ENCODE results near the gene CGNL1. TPM values are rescaled to one million over a fixed set of nuclear protein-coding genes. Genes with fewer than 3 reads are reported as not detected.

The CGNL1 gene
- polyA plus RNA-seq, 2 of the 4 experiments (the other 2 are of a cell fraction): 1.4 to 1.8 TPM

DNA sequence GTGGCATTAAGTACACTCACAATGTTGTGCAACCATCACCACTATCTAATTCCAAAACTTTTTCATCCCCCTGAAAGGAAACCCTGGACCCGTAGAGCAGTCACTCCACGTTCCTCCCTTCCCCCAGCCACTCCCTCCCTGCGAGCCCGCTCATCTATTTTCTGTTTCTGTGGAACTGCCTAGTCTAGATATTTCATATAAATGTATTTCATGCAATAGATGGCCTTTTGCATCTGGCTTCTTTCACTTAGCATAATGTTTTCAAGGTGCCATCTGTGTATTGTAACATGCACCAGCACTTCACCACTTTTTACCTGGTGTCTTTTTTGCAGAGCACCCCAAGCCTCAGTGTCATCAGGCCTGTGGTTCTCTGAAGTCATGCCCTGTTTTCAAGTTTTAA, 10.7 kb downstream of the CGNL1 start:
- WGBS (ENCODE audit: missing lambda C conversion rate): 85% methylated on average over 4 of the region's 4 CpGs
- TF ChIP-seq ZSCAN20 (CRISPR knock-in tag; IDR thresholded peaks at IDR 0.05) (no peak), NFE2L2 (conservative IDR thresholded peaks at IDR 0.05; ENCODE audit: low read length) (no peak), HEYL (CRISPR knock-in tag; IDR thresholded peaks at IDR 0.05) (no peak), RAD21 (conservative IDR thresholded peaks at IDR 0.05 in 1 of 2, IDR thresholded peaks at IDR 0.05 in 1 of 2) (no peak), SREBF2 (IDR thresholded peaks at IDR 0.05) (no peak), HOXB13 (CRISPR knock-in tag; IDR thresholded peaks at IDR 0.05; ENCODE audit: low read depth) (no peak), CEBPB (IDR thresholded peaks at IDR 0.05) (no peak), ZNF302 (CRISPR knock-in tag; IDR thresholded peaks at IDR 0.05) (no peak), HDAC2 (IDR thresholded peaks at IDR 0.05) (no peak), TP53 (CRISPR knock-in tag; IDR thresholded peaks at IDR 0.05) (no peak), RARB (CRISPR knock-in tag; IDR thresholded peaks at IDR 0.05) (no peak), HOXB5 (CRISPR knock-in tag; IDR thresholded peaks at IDR 0.05) (no peak), CHD4 (IDR thresholded peaks at IDR 0.05; ENCODE audit: borderline replicate concordance) (no peak), NPAS2 (CRISPR knock-in tag; IDR thresholded peaks at IDR 0.05; ENCODE audit: borderline replicate concordance) (no peak)
- TF ChIP-seq, protein P1, sequence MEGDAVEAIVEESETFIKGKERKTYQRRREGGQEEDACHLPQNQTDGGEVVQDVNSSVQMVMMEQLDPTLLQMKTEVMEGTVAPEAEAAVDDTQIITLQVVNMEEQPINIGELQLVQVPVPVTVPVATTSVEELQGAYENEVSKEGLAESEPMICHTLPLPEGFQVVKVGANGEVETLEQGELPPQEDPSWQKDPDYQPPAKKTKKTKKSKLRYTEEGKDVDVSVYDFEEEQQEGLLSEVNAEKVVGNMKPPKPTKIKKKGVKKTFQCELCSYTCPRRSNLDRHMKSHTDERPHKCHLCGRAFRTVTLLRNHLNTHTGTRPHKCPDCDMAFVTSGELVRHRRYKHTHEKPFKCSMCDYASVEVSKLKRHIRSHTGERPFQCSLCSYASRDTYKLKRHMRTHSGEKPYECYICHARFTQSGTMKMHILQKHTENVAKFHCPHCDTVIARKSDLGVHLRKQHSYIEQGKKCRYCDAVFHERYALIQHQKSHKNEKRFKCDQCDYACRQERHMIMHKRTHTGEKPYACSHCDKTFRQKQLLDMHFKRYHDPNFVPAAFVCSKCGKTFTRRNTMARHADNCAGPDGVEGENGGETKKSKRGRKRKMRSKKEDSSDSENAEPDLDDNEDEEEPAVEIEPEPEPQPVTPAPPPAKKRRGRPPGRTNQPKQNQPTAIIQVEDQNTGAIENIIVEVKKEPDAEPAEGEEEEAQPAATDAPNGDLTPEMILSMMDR (IDR thresholded peaks at IDR 0.05): no peak
- TF ChIP-seq, protein P2, sequence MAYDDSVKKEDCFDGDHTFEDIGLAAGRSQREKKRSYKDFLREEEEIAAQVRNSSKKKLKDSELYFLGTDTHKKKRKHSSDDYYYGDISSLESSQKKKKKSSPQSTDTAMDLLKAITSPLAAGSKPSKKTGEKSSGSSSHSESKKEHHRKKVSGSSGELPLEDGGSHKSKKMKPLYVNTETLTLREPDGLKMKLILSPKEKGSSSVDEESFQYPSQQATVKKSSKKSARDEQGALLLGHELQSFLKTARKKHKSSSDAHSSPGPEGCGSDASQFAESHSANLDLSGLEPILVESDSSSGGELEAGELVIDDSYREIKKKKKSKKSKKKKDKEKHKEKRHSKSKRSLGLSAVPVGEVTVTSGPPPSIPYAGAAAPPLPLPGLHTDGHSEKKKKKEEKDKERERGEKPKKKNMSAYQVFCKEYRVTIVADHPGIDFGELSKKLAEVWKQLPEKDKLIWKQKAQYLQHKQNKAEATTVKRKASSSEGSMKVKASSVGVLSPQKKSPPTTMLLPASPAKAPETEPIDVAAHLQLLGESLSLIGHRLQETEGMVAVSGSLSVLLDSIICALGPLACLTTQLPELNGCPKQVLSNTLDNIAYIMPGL (CRISPR knock-in tag; IDR thresholded peaks at IDR 0.05; ENCODE audit: borderline replicate concordance): no peak

DNA sequence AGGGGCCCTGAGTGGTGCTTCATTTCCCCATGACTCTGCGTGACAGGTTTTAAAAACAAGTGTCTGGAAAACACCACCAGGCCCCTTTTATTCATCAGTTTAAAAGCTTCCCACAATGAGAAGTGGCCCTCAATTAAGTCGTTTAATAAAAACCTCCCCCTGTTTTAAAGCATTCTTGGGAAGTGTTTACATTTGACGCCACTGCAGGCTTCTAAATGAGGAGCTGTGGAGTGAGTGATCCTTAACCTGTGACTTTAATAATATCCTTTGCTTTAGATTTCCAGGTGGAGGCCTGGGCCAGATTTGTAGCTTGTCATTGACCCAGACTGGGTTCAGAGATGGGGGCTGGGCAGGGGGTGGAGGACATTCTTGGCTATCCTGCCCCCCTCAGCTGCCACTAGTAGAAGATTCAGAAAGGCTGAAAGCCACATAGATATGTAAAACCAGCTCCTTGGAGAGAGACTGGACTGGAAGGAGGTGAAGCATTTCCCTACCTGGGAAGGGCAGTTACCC, 11.3 kb downstream of the CGNL1 start:
- FAIRE-seq (no peak), ATAC-seq (no peak), DNase-seq (ENCODE audit: low read depth in 1 of 2, low spot score in 1 of 2) (no peak)
- H3K4me2 ChIP-seq: no peak overlapping the region
- ChIA-PET POLR2A (no interaction called here), CTCF (interaction anchor here (0.9 to 3.5 kb wide), 13 partner anchors 10 to 241 kb away, joined by 3 to 15 read pairs (median 3); no protein-coding TSS in a partner anchor)
- H3K27ac ChIP-seq: no peak overlapping the region
- TF ChIP-seq FOXS1 (CRISPR knock-in tag; IDR thresholded peaks at IDR 0.05) (no peak), ZNF302 (CRISPR knock-in tag; IDR thresholded peaks at IDR 0.05) (no peak)
- no peaks in the 10 kb centered on the region for H3K9me3 ChIP-seq
- peaks cover 16% of the 10 kb centered on the region for H3K4me1 ChIP-seq
- no peak overlapping the region for H3K4me3 ChIP-seq
- 68% methylated on average over 3 of the region's 3 CpGs for WGBS (ENCODE audit: missing lambda C conversion rate)

More for the DNA sequence above, 10.7 kb downstream of the CGNL1 start:
- CTCF ChIA-PET: interaction anchor here (0.9 to 3.0 kb wide), 11 partner anchors 8 to 173 kb away, joined by 3 to 15 read pairs (median 4); no protein-coding TSS in a partner anchor
- DNase-seq (ENCODE audit: low read depth in 1 of 2, low spot score in 1 of 2) (no peak), ATAC-seq (no peak), FAIRE-seq (no peak)
- Histone ChIP-seq H3K4me3 (no peak overlapping the region), H3K9me3 (no peaks in the 10 kb centered on the region), H3K4me1 (peaks cover 16% of the 10 kb centered on the region), H3K27ac (no peak overlapping the region), H3K4me2 (no peak overlapping the region)
- POLR2A ChIA-PET: no interaction called here

DNA sequence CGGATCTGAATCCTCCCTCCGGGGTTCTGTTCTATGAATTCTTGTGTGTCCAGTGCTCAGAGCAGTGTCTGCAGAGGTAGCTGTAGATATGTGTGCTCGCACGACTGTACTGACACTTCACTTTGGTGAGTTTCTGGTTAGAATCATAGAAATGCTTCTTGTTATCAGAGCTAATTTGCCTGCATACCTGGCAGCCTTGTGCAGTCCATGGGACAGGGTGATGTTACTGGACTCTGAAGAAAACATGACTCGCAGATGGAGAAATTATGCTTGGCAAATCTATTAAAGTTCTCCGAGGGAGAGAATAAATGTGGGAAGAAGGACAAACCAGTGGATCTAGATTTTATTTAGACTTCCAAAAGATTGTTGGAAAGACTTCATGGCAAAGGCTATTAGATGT, 12.2 kb downstream of the CGNL1 start:
- H3K27ac ChIP-seq: no peak overlapping the region
- WGBS (ENCODE audit: missing lambda C conversion rate): 87% methylated on average over 6 of the region's 6 CpGs
- ChIA-PET POLR2A (no interaction called here), CTCF (interaction anchor here (0.9 to 3.5 kb wide), 9 partner anchors 9 to 242 kb away, joined by 3 to 15 read pairs (median 4); no protein-coding TSS in a partner anchor)
- ATAC-seq (no peak), FAIRE-seq (no peak), DNase-seq (ENCODE audit: low read depth in 1 of 2, low spot score in 1 of 2) (no peak)
- no peak overlapping the region for H3K4me2 ChIP-seq
- H3K4me3 ChIP-seq: no peak overlapping the region
- H3K9me3 ChIP-seq: no peaks in the 10 kb centered on the region
- TF ChIP-seq, protein P1 (IDR thresholded peaks at IDR 0.05): no peak
- no peak for TF ChIP-seq POLR2A (IDR thresholded peaks at IDR 0.05; ENCODE audit: low read length)
- no peak for TF ChIP-seq CBX2 (IDR thresholded peaks at IDR 0.05; ENCODE audit: borderline replicate concordance, low read depth)
- TF ChIP-seq HOXB13 (CRISPR knock-in tag; IDR thresholded peaks at IDR 0.05; ENCODE audit: low read depth): no peak
- no peak for TF ChIP-seq ZSCAN20 (CRISPR knock-in tag; IDR thresholded peaks at IDR 0.05)
- TF ChIP-seq CHD2 (IDR thresholded peaks at IDR 0.05; ENCODE audit: low read length, partially characterized antibody): no peak
- TF ChIP-seq JUNB (IDR thresholded peaks at IDR 0.05): no peak
- TF ChIP-seq RNF2 (IDR thresholded peaks at IDR 0.05; ENCODE audit: borderline replicate concordance, low read depth): no peak
- TF ChIP-seq, protein P3, sequence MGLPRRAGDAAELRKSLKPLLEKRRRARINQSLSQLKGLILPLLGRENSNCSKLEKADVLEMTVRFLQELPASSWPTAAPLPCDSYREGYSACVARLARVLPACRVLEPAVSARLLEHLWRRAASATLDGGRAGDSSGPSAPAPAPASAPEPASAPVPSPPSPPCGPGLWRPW (IDR thresholded peaks at IDR 0.05): no peak
- TF ChIP-seq HDAC2 (IDR thresholded peaks at IDR 0.05): no peak
- TF ChIP-seq RCOR1 (IDR thresholded peaks at IDR 0.05; ENCODE audit: low read depth, low read length): no peak
- TF ChIP-seq GATA3 (IDR thresholded peaks at IDR 0.05; ENCODE audit: borderline replicate concordance): no peak
- TF ChIP-seq EHF (CRISPR knock-in tag; IDR thresholded peaks at IDR 0.05): no peak
- TF ChIP-seq MAFK (IDR thresholded peaks at IDR 0.05; ENCODE audit: partially characterized antibody): no peak
- TF ChIP-seq HOXA7 (CRISPR knock-in tag; IDR thresholded peaks at IDR 0.05): no peak
- TF ChIP-seq FOSB (CRISPR knock-in tag; IDR thresholded peaks at IDR 0.05): no peak
- H3K4me1 ChIP-seq: peaks cover 16% of the 10 kb centered on the region
